Choroid plexus epithelial cell (primary cell): ENCODE measurements around the gene VTCN1.

Source experiments
- DNase-seq: peaks from one replicate; pipeline ENCODE4 v3.0.0-alpha.2; 2010; ENCODE audit warnings: low read depth
- H3K4me3 ChIP-seq: 2 replicates; pipeline ENCODE4 v1.5.1; 2011; ENCODE audit warnings: low read depth, mild to moderate bottlenecking, control low read depth, low read length, moderate library complexity
- CTCF ChIP-seq: conservative IDR thresholded peaks from 2 replicates; pipeline ENCODE4 v1.5.1; 2011; ENCODE audit warnings: low read depth, mild to moderate bottlenecking, control low read depth, inconsistent platforms, low read length, moderate library complexity

VTCN1 gene

GRCh38 chr1:117189726-117190125 lies 21.0 kb downstream of the VTCN1 start:
- H3K4me3 ChIP-seq = no peak overlapping the region
- no peak for TF ChIP-seq CTCF
- no peak for DNase-seq

DNA sequence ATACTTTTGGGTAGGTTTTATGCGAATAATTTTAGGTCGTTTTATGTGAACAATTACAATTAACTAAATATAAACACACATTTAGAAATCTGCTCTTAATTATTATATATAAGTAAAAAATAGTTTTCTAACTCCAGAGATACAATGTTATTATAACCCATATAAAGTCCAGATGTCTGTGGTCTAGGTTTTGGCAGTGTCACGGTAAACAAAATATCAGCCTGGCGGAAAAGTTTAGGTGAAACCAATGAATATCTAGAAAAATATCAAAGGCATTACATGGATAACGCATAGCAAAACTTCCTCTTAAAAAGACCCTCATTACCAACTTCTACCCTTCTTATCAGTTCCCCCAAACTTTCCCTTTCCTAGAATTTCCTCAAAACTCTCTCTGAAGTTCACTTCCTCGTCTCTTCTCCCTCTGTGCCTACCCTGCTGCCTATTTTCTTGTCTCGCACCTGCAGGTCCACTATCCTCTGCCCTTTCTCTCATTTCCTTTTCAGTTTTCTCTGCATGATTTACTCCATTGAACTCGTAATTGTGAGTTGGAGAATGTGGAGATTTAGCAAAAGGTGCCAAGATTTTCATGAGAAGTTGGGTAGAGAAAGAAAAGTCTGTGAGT lies 21.8 kb downstream of the VTCN1 start:
- no peak for TF ChIP-seq CTCF
- H3K4me3 ChIP-seq = no peak overlapping the region
- DNase-seq = no peak

DNA sequence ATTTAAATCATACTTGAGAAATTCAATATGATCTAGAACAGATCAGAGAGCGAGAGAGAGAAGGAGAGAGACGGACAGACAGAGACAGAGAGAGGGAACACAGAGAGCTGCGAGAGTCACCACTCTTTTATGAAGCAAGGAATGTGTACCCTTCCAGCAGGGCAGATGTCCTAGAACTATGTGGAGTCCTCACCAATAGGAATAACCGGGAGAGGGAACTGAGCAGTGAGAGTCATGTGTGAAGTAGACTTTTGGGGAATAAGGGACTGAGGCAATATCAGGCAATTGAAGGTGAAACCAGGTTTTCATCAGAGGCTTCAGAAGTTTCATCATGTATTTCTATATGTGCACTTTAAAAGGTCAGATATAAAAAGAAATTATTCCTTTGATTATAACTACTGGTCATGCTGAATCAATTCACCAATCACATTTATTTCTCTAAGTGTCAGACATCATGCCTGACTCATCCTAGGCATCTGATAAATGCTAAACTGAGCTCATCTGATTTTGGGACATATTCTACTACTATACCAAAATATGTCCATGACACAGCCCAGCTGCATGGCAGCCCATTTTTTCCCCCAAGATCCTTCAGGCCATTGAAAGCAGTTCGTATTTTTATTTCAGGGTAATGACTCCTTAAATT lies 22.4 kb downstream of the VTCN1 start:
- TF ChIP-seq CTCF = no peak
- DNase-seq = no peak
- H3K4me3 ChIP-seq = no peak overlapping the region

DNA sequence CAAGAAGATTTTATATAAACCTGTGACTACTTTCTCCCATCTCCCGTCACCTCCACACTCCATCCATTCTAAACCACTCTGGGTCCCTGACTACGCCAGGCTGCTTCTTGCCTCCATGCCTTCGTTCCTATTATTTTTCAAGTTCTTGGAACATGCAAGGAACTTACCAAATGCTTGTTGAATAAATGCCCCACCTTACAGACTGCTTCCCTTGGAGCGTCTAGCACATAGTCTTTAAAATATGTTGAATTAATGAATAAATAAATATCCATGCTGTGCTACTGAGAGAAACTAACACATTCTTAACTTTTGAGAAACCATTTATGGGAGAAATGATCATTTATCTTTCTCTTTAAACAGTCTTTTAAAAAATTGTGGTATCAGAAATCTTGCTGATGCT lies 27.6 kb downstream of the VTCN1 start:
- no peak for TF ChIP-seq CTCF
- no peak overlapping the region for H3K4me3 ChIP-seq
- no peak for DNase-seq

DNA sequence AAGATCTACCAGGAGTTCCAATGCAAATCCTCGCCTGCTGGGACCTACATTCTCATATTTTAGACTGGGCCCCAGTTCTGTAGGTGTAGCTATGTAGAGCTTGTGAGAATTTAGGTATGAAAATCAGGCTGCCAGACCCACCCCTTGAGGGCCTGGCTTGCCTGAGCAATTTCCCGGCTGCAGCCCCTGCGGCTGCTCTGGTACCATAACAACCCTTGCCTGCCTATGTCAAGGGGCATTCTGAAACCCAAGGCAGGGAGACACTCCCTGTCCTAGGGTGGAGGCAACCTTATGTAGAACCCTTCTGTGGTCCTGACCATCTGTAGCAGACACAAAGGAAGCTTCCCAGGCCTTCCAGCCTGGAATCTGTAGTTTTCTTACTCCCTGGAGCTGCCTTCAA lies 28.4 kb downstream of the VTCN1 start:
- DNase-seq = no peak
- no peak for TF ChIP-seq CTCF
- no peak overlapping the region for H3K4me3 ChIP-seq

DNA sequence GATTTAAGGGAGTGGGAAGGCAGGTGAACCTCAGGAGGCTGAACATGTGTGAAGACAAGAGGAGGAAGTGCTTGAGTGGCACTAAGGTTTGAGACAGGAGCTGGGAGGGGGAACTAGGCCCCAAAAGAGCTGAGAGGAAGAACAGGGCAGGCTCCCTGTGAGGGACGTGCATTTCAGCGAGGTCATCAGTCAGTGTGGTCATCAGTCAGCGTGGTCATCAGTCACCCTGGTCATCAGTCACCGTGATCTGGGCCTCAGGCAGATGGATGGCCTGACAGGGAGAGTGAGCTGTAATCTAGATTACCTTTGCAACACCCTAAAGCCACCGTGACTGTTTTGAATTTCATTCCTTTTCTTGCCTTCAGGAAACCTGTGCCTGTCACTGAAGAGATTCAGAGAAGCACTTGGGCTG lies 29.1 kb downstream of the VTCN1 start:
- no peak overlapping the region for H3K4me3 ChIP-seq
- no peak for DNase-seq
- no peak for TF ChIP-seq CTCF
